WI38 (cell line): ENCODE measurements around the gene CACNA2D1.
A peak's percentile ranks its signal among the peaks of the same experiment; 100 is the strongest.

Experiments
- H3K4me3 ChIP-seq: 2 replicates; pipeline ENCODE4 v1.5.1; 2011; ENCODE audit warnings: low read depth, mild to moderate bottlenecking, control low read depth, low read length
- TF ChIP-seq, protein P1 (sequence below): IDR thresholded peaks from 2 replicates; pipeline ENCODE4 v1.5.1; 2012; ENCODE audit warnings: low read depth, mild to moderate bottlenecking, control low read depth, low read length

Gene CACNA2D1

DNA sequence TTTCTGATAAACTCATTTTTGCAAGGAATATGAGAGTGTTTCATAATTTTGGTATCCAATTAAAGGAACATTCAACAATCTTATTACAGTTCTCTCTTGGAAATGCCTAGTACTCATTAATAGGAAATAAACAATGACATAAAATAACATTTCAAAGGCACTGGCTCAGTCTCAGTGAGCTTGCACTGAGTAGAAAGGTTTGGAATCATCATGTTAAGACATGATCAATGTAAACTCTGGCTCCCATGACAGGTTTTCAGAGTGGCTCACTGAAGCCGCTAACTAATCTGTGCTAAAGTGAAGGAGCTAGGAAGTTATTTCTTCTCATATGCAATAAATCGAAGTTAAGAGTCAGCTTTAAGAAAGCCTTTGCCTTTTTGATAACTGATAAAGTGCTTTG lies 470.5 kb downstream of the CACNA2D1 start:
- H3K4me3 ChIP-seq, result no peak overlapping the region

DNA sequence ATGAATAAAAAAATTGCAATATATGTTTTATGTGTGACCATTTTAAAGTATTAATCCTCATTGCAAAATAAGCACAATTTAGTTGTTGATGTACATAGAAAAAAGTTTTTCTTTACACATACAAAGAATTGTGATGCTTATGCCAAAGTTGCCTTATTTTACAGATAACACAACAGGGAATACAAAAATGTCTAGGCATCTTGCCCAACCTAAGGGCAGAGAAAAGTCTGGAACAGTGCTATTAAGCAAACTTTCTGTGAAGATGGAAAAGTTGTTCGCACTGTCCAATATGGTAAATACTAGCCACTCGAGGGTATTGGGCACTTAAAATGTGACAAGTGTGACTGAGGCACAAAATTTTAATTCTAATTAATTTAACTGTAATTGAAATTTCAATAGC lies 483.6 kb downstream of the CACNA2D1 start:
- TF ChIP-seq, protein P1, sequence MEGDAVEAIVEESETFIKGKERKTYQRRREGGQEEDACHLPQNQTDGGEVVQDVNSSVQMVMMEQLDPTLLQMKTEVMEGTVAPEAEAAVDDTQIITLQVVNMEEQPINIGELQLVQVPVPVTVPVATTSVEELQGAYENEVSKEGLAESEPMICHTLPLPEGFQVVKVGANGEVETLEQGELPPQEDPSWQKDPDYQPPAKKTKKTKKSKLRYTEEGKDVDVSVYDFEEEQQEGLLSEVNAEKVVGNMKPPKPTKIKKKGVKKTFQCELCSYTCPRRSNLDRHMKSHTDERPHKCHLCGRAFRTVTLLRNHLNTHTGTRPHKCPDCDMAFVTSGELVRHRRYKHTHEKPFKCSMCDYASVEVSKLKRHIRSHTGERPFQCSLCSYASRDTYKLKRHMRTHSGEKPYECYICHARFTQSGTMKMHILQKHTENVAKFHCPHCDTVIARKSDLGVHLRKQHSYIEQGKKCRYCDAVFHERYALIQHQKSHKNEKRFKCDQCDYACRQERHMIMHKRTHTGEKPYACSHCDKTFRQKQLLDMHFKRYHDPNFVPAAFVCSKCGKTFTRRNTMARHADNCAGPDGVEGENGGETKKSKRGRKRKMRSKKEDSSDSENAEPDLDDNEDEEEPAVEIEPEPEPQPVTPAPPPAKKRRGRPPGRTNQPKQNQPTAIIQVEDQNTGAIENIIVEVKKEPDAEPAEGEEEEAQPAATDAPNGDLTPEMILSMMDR, result no peak
- no peak overlapping the region for H3K4me3 ChIP-seq

More for the DNA sequence above, 470.5 kb downstream of the CACNA2D1 start:
- TF ChIP-seq, protein P1, result no peak

DNA sequence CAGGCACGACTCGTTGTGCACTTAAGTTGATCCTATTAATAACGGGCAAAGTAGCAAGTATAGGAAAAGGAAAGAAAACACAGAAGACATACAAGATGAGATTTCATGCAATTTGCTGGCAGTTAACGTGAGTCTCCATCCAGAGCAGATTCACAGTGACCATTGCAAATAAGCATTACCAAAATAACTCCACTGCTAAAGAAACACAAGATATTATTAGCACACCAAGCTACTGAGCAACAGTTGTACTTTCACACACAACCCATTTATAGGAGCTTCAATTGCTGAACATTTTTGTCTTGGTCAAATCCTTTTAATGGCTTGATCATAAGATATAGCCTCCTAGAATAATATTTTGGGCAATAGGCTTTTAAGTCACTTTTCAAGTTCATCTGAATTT lies 486.1 kb downstream of the CACNA2D1 start:
- H3K4me3 ChIP-seq, result no peak overlapping the region
- TF ChIP-seq, protein P1, result no peak

DNA sequence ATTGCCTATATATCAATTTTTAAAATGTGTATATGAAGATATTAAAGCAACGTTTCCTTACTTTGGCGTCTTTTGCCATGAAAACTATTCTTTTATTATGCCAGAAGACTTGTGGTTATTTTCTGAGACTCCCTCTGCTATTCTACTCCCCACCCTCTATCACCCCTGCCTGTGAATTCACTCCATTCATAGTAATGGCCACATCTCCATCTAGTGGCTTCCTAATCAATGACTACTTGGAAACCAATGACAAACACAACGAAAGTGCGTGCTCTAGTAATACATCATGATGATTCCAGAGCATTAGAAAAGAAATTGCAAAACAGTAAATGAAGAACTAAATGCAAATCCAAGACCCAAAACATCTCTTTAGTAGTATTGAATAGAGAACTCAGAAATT lies 487.1 kb downstream of the CACNA2D1 start:
- TF ChIP-seq, protein P1, result peak; percentile 39
- H3K4me3 ChIP-seq, result no peak overlapping the region

DNA sequence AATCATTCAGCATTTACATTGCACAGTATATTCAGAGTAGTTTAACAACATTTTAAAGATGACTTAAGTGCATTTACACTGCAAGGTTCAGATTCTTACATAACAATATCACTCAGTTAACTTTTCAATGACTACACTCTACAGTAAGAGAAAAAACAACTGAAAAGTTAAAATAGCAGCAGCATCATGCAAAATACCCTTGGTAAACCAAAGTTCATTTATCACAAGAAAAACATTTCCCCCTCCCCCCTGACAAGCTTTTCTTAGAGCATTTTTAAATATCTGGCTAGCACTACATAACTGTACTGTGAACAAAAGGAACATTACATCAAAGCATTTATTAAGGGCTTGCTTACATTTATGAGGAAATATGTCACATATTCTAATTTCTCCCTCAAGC lies 494.3 kb downstream of the CACNA2D1 start:
- H3K4me3 ChIP-seq, result no peak overlapping the region
- TF ChIP-seq, protein P1, result no peak

DNA sequence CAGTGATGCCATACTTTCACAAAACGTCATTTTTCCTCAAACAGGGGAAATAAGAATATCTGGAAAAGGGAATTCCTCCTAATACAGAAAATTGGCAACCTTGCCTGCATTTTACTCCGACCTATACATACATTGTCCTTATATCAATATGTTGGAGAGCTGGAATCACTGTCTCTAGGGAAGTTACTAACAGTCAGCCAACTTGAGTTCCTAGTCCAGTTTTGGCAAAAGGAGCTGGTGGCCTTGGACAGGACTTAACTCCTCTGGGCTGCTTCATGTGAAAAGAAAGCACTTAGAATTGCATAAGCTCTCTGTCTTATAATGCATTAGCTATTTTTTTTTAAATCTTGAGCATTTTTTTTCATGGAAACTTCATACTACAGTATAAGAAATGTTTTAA lies 499.5 kb downstream of the CACNA2D1 start:
- TF ChIP-seq, protein P1, result no peak
- no peak overlapping the region for H3K4me3 ChIP-seq

DNA sequence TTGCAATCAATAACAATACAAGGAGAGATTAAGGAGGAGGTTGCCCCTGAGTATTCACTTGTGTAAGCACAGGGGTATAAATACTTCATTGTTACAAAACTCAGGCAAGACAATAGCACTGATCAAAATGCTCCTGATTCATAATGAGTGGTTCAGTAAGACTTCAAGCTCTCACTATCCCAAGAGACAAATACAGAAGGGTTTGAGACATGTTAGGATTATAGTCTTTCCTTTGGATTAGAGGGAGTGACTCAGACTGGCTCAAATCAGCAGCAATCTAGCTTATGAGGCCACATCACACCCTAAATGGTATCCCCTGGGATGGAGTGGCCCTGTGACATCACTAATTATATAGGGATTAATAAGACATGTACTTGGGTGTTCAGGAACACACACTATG lies 506.5 kb downstream of the CACNA2D1 start:
- H3K4me3 ChIP-seq, result no peak overlapping the region
- TF ChIP-seq, protein P1, result no peak
